Endothelial cell (in vitro differentiated cells): ENCODE measurements around the gene LAMB1. TPM values are rescaled to one million over a fixed set of nuclear protein-coding genes. Genes with fewer than 3 reads are reported as not detected.
A peak's percentile ranks its signal among the peaks of the same experiment; 100 is the strongest.
"Not testable (repeated sequence)": the region's sequence is repeated elsewhere in the genome, so short reads cannot be mapped to it uniquely, and the experiment has no call there.

ENCODE experiments used
- DNase-seq: peaks from one replicate; pipeline ENCODE4 v3.0.0; 2021; ENCODE audit warnings: low spot score
- H3K27ac Mint-ChIP-seq: one replicate; pipeline ENCODE4 v1.8.0; 2021; ENCODE audit warnings: mixed read lengths, inconsistent platforms; ENCODE audit not compliant: unreplicated experiment
- H3K27me3 Mint-ChIP-seq: one replicate; pipeline ENCODE4 v1.8.0; 2021; ENCODE audit warnings: mild to moderate bottlenecking, moderate library complexity, mixed read lengths, inconsistent platforms; ENCODE audit not compliant: unreplicated experiment
- H3K36me3 Mint-ChIP-seq: one replicate; pipeline ENCODE4 v1.8.0; 2021; ENCODE audit warnings: mild to moderate bottlenecking, low read depth, mixed read lengths, inconsistent platforms; ENCODE audit not compliant: unreplicated experiment
- H3K4me1 Mint-ChIP-seq: one replicate; pipeline ENCODE4 v1.8.0; 2021; ENCODE audit warnings: mild to moderate bottlenecking, mixed read lengths, inconsistent platforms; ENCODE audit not compliant: unreplicated experiment
- H3K4me3 Mint-ChIP-seq: one replicate; pipeline ENCODE4 v1.8.0; 2021; ENCODE audit warnings: mild to moderate bottlenecking, mixed read lengths, inconsistent platforms; ENCODE audit not compliant: unreplicated experiment
- H3K9me3 Mint-ChIP-seq: one replicate; pipeline ENCODE4 v1.8.0; 2021; ENCODE audit warnings: mixed read lengths, inconsistent platforms; ENCODE audit not compliant: unreplicated experiment
- CTCF ChIP-seq: fragments of 200-600 bp; sonication (generic); IDR thresholded peaks from one replicate; pipeline ENCODE4 v1.5.0; 2021; ENCODE audit warnings: antibody characterized with exemption; ENCODE audit not compliant: unreplicated experiment
- total RNA-seq: library from RNA; stranded (reverse); fragmentation: NEBNext Ultra II Directional; extraction: Animal tissue kit (Norgen Biotek cat#: 25700); gene quantifications from one replicate; pipeline ENCODE4 v1.2.1, GENCODE V29; 2021; ENCODE audit not compliant: unreplicated experiment

LAMB1 gene
- total RNA-seq, 1 donor from 2014 or later, result 453 TPM

- peaks cover 22% of the 10 kb centered on the region for H3K4me1 Mint-ChIP-seq
- H3K4me3 Mint-ChIP-seq, result peak overlapping the region; percentile 100
- peak overlapping the region; percentile 15 for H3K27ac Mint-ChIP-seq
- DNase-seq, result no peak
- peaks cover 13% of the 10 kb centered on the region for H3K36me3 Mint-ChIP-seq
- H3K9me3 Mint-ChIP-seq, result no peaks in the 10 kb centered on the region
- peaks cover 7% of the 10 kb centered on the region for H3K27me3 Mint-ChIP-seq
- TF ChIP-seq CTCF, result no peak
Observed at GRCh38 chr7:107890493-107890961, 112.4 kb downstream of the LAMB1 start.

- Mint-ChIP-seq H3K27me3 (peaks cover 7% of the 10 kb centered on the region), H3K9me3 (no peaks in the 10 kb centered on the region), H3K36me3 (peaks cover 10% of the 10 kb centered on the region), H3K4me3 (no peak overlapping the region), H3K4me1 (peaks cover 22% of the 10 kb centered on the region), H3K27ac (no peak overlapping the region)
- no peak for TF ChIP-seq CTCF
- DNase-seq, result no peak
Observed at GRCh38 chr7:107889992-107890391, 113.0 kb downstream of the LAMB1 start.

GRCh38 chr7:107887827-107888226, 115.1 kb downstream of the LAMB1 start:
- H3K9me3 Mint-ChIP-seq, DNase-seq, H3K36me3 Mint-ChIP-seq, H3K27ac Mint-ChIP-seq, H3K27me3 Mint-ChIP-seq, H3K4me3 Mint-ChIP-seq: not testable (repeated sequence)
- H3K4me1 Mint-ChIP-seq, result peaks cover 12% of the 10 kb centered on the region

- H3K36me3 Mint-ChIP-seq, result no peaks in the 10 kb centered on the region
- no peak for TF ChIP-seq CTCF
- H3K9me3 Mint-ChIP-seq, result no peaks in the 10 kb centered on the region
- peaks cover 5% of the 10 kb centered on the region for H3K4me1 Mint-ChIP-seq
- H3K27ac Mint-ChIP-seq, result no peak overlapping the region
- no peak overlapping the region for H3K4me3 Mint-ChIP-seq
- H3K27me3 Mint-ChIP-seq, result no peaks in the 10 kb centered on the region
- no peak for DNase-seq
Observed at GRCh38 chr7:107884066-107884818, 118.7 kb downstream of the LAMB1 start.

GRCh38 chr7:107882766-107883165, 120.2 kb downstream of the LAMB1 start:
- Mint-ChIP-seq H3K36me3 (no peaks in the 10 kb centered on the region), H3K27ac (no peak overlapping the region), H3K4me3 (no peak overlapping the region), H3K4me1 (peaks cover 17% of the 10 kb centered on the region), H3K27me3 (no peaks in the 10 kb centered on the region), H3K9me3 (no peaks in the 10 kb centered on the region)
- TF ChIP-seq CTCF, result no peak
- DNase-seq, result no peak
